Astrocyte of the spinal cord (primary cell): Measurements from ENCODE around the gene MUS81.
A peak's percentile ranks its signal among the peaks of the same experiment; 100 is the strongest.

ENCODE experiments used
- DNase-seq: peaks from one replicate; pipeline ENCODE4 v3.0.0; 2011; ENCODE audit warnings: low read depth, low spot score
- H3K4me3 ChIP-seq: 2 replicates; pipeline ENCODE4 v1.5.1; 2011; ENCODE audit warnings: low read depth, mild to moderate bottlenecking, low read length, moderate library complexity
- in situ Hi-C: cut with HindIII; loops from 2 replicates; pipeline ENCODE4 v1.10.0; 2017; ENCODE audit warnings: low sequenced_read_pairs
- TF ChIP-seq, protein P1 (sequence below): IDR thresholded peaks from 2 replicates; pipeline ENCODE4 v1.5.1; 2012; ENCODE audit warnings: low read depth, mild to moderate bottlenecking, low read length, inconsistent platforms

Gene MUS81

DNA sequence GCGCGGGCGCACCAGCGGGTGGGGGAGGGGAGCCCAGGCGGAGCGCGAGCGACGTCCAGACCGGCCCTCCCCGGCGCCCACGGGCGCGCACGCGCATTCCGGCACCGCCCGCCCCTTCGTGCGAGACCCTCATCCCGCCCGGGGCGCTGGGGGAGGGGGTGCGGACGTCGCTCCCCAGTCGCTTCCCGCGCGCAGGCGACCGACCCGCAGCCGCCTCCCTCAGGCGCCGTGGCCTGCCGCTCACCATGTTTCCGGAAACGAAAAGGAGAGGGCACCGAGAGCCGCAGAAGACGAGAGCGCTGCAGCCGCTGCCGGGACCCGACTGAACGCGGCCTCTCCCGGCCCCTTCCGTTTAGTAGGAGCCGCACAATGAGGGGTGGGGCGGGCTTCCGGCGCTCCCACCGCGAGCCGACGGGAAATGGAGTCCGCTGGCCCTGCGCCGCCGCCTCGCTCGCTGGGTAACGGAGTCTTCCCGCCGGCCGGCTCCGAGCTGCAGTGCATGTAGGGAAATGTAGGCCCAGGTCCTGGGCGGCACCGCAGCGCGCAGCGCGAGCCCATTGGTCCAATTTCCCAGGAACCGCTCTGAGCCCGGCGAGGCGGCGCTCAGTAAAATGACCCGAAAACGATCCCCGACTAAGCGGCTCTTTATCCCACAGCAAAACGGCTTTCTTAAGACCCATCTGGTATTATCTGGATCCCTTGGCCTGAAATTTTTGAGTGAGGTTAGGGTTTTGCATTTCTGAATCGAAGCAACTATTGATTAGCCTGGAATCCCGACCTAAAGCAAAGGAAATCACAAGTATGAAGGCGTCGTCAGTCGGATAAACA, 2.2 kb upstream of the MUS81 start, which contains the start of gene CFL1:
Gene CFL1, minus strand, starts transcription at position 328 of the 828 bp plus-strand sequence. Its CDS starts 81 bp downstream, at position 247.
- in situ Hi-C loops, result no loop called here
- peak within 1 kb of the TSS; percentile 95 for H3K4me3 ChIP-seq
- TF ChIP-seq, protein P1, sequence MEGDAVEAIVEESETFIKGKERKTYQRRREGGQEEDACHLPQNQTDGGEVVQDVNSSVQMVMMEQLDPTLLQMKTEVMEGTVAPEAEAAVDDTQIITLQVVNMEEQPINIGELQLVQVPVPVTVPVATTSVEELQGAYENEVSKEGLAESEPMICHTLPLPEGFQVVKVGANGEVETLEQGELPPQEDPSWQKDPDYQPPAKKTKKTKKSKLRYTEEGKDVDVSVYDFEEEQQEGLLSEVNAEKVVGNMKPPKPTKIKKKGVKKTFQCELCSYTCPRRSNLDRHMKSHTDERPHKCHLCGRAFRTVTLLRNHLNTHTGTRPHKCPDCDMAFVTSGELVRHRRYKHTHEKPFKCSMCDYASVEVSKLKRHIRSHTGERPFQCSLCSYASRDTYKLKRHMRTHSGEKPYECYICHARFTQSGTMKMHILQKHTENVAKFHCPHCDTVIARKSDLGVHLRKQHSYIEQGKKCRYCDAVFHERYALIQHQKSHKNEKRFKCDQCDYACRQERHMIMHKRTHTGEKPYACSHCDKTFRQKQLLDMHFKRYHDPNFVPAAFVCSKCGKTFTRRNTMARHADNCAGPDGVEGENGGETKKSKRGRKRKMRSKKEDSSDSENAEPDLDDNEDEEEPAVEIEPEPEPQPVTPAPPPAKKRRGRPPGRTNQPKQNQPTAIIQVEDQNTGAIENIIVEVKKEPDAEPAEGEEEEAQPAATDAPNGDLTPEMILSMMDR, result no peak
- DNase-seq, result peak; percentile 99

DNA sequence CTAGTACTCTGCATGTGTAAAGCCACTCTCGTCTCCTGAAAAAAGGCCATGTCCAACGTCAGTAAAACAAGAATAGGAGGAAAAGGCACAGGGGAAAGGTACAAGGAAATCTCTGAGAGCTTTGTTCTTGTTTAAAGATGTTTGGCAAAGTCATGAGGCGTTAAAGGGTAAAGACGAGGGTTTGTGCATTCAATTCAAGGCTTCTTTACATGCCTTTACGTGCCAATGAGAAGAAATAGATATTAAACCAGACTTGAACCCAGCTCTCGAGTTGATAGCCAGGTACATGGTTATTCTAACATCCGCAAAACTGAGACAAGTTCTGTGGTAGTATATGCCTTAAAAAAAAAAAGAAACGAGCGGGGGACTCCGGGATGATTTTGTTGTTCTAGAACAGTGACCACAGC, 1.5 kb upstream of the MUS81 start:
- in situ Hi-C loops, result no loop called here

DNA sequence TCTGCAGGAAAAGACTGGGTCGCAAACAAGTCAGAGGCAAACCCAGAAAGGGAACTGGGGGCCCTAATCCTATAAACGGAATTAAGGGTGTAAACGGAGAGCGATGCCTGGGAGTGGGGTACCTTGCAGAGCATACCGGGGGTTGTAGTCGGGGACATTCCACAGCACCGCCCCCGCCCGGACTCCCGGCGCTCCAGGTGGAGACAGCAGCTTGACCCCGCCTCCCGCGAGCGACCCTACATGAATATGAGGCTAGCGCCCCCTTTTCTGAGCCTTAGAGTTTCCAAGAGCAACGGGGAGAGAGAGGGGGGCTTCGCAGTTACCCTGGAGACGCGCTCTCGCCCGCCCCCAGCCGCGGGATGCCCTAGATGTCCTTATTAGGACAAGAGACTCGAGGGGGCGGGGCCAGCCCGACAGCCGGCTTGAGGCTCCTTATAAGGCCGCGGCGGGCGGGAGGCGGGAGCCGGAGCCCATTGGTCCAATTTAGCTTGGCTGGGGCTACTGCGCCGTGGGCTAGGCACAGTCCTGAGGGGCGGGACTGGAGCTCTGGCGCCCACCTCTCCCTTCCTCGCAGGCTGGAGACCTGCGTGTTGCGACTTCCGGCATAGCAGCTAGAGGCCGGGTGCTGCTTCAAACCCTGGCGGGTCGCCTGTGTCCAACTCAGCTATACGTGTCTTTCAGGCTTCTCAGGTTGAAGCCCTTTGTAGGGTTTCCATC, 980 bp upstream of the MUS81 start:
- H3K4me3 ChIP-seq, result peak overlapping the region; percentile 95
- in situ Hi-C loops, result no loop called here
- peak; percentile 100 for DNase-seq
- TF ChIP-seq, protein P1, result peak; percentile 12

More for the DNA sequence above, 1.5 kb upstream of the MUS81 start:
- DNase-seq, result peak; percentile 50
- TF ChIP-seq, protein P1, result no peak
- H3K4me3 ChIP-seq, result peak overlapping the region; percentile 95

DNA sequence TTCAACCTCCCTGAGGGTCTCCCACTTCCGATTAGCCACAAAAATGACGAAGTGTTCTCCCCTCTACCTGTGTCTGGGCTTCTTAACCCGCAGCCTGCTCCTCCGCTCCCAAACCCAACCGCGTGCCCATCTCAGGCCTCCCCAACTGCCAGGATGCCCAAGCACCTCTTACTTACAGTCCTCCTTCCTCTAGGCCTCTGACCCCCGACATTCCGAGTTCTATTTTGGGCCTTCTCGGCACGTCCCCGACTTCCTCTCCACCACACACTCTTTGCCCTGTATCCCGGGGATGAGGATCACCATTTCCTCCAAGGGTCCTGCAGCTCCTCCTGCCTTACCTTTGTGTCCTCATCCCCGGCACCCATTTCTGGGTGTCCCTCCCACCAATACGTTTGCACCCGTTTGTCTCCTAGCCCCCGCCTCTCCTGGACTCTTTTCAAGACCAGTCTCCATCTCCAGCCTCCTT, 388 bp upstream of the MUS81 start:
- TF ChIP-seq, protein P1, result no peak
- in situ Hi-C loops, result no loop called here
- H3K4me3 ChIP-seq, result peak overlapping the region; percentile 95
- DNase-seq, result no peak

DNA sequence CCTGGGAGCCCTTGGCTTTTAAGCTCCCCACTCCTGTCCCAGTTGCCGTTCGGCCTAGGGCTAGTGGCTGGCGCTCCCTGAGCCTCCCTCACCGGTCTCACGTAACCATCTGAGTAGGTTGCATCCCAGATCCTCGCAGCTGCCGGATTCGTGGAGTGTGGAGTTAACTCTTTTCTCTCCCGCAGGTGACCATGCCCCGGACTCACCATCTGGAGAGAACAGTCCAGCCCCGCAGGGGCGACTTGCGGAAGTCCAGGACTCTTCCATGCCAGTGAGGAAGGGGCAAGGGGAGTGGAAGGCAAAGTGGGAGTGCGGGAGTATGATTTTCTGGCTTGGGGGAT, 902 bp downstream of the MUS81 start:
- DNase-seq, result no peak
- H3K4me3 ChIP-seq, result peak overlapping the region; percentile 95
- in situ Hi-C loops, result no loop called here
- TF ChIP-seq, protein P1, result no peak

DNA sequence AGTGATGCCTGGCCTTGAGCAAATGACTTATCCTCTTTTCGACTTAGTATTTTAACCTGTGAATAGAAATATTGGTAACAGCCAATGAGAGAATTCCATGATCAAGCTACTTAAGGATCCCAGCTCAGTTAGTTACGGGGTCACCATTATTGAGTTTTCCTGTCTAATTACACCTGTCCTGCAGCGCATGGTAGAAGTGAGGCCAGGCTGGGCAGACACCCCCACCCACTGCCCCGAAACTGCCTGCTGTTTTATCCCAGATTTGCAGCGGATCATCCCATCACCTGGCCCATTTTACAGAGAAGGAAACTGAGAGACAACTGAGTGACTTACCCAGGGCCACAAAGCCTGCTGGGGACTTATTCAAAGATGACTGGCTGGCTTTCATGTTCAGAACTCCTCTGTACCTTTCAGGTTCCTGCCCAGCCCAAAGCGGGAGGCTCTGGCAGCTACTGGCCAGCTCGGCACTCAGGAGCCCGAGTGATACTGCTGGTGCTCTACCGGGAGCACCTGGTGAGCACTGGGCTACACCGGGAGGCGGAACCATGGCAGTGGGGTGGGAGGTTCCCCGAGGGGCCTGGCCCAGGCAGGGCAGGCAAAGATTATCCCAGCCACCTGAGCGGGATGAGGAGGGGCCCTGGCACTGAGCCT, 1.4 kb downstream of the MUS81 start:
- peak overlapping the region; percentile 95 for H3K4me3 ChIP-seq
- in situ Hi-C loops, result no loop called here
- no peak for DNase-seq
- TF ChIP-seq, protein P1, result no peak
